GM10248 (cell line): ENCODE results near the gene AVPI1.
A peak's percentile ranks its signal among the peaks of the same experiment; 100 is the strongest.
"Not testable (repeated sequence)": the region's sequence is repeated elsewhere in the genome, so short reads cannot be mapped to it uniquely, and the experiment has no call there.

Experiments used
- CTCF ChIA-PET: fragments of 300-600 bp; sonication (Branson Sonifier 250); formaldehyde crosslinking; extraction: SDS; loops from one replicate; lab custom pipeline; 2021; ENCODE audit warnings: antibody characterized with exemption; lab: Yijun Ruan, JAX
- POLR2A ChIA-PET: fragments of 350-650 bp; sonication (Branson Sonifier 250); formaldehyde crosslinking; extraction: SDS; loops from one replicate; lab custom pipeline; 2020; ENCODE audit warnings: antibody characterized with exemption; lab: Yijun Ruan, JAX
- DNase-seq: peaks from one replicate; pipeline ENCODE4 v3.0.0; 2012; ENCODE audit errors: extremely low spot score
- TF ChIP-seq, protein P1 (sequence below): IDR thresholded peaks from 2 replicates; pipeline ENCODE4 v1.5.1; 2012; ENCODE audit warnings: mild to moderate bottlenecking, low read depth; ENCODE audit errors: extremely low read depth, missing control alignments, control extremely low read depth

The AVPI1 gene

DNA sequence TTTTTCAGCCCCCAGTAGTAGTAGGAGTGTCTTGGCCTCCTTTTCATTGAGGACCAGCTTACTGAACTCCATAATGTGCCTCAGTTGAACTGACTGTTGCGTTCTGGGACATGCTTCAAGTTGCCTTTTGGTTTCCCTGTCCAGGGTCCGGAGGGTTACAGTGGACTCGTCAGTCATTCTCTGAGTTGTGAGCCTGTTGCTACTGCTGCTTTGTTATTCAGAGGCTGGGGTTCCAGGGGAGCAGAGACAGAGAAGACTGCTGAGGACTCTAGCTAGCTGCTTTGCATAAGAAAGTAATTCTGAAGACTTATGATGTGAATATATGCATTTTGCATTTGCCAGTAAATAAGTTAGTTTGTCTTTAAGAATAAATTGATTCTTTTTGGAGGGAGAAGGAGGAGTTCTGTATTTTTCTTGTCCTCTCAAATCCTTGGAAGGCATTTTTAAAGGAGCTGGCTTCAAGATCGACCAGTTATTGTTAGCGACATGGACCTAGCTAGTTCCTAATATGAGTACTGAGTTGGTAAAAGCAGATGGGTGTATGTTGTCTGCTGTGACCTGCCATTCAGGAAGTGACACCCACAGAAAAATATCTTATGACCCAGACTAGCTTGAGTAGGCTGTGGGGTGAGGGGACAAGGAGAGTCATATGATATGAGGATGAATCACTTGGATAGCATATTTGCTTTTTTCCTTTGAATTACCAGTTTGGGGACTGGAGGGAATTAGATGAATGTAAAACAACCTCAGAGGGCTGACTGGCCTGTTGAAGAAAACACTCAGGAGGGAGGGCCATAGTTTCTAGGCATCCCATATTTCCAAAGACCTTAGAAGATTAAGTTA, 38.3 kb downstream of the AVPI1 start:
- ChIA-PET POLR2A (interaction anchor here (1.1 kb wide), 1 partner anchor 38 kb away, joined by 3 read pairs; the partner anchor contains the start of gene AVPI1), CTCF (interaction anchor here (1.1 to 1.2 kb wide), 2 partner anchors 53 to 81 kb away, joined by 3 to 4 read pairs; no protein-coding TSS in a partner anchor)
- peak; percentile 71 for DNase-seq
- TF ChIP-seq, protein P1, sequence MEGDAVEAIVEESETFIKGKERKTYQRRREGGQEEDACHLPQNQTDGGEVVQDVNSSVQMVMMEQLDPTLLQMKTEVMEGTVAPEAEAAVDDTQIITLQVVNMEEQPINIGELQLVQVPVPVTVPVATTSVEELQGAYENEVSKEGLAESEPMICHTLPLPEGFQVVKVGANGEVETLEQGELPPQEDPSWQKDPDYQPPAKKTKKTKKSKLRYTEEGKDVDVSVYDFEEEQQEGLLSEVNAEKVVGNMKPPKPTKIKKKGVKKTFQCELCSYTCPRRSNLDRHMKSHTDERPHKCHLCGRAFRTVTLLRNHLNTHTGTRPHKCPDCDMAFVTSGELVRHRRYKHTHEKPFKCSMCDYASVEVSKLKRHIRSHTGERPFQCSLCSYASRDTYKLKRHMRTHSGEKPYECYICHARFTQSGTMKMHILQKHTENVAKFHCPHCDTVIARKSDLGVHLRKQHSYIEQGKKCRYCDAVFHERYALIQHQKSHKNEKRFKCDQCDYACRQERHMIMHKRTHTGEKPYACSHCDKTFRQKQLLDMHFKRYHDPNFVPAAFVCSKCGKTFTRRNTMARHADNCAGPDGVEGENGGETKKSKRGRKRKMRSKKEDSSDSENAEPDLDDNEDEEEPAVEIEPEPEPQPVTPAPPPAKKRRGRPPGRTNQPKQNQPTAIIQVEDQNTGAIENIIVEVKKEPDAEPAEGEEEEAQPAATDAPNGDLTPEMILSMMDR = no peak

DNA sequence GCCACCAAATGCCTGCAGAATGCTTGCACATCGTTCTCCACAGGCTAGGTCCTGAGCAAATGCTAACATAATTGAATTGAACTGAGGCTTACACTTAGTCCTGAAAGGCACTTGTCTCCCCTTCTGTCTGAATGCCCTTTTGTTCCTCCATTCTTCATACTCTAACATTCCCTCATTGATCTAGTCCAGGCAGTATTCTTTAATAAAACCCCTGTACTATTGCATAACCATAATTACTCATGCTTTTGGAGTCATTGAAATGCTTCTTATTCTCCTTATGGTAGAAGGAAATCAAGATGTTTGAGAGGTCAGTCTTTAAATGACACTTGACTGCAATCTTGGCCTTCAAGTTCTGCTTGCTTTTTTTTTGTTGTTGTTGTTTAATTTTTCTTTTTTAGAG, 39.5 kb downstream of the AVPI1 start:
- ChIA-PET CTCF (interaction anchor here (0.6 to 1.3 kb wide), 2 partner anchors 30 to 183 kb away, joined by 3 read pairs; no protein-coding TSS in a partner anchor), POLR2A (no interaction called here)
- DNase-seq = no peak
- TF ChIP-seq, protein P1 = no peak

DNA sequence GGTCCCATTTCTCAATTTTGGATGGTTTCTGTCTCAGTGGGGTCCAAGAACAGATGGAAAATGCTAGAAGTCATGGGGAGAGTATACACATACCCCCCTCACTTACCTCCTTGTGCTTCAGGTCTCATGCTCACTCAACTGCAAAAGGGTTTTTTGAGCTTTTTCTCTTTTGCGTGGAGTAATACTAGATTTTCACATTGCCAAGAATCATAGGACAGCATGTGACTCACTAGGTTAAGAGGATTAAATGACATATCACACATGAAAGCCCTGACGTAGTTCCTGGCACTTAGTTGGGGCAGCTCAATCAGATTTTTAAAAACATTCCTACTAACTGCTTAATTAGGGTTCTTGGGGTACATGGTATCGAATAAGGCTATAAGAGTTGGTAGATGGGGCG, 42.1 kb downstream of the AVPI1 start:
- DNase-seq = no peak
- CTCF ChIA-PET = interaction anchor here (0.7 to 1.1 kb wide), 2 partner anchors 9 to 18 kb away, joined by 3 read pairs; no protein-coding TSS in a partner anchor
- POLR2A ChIA-PET = no interaction called here
- TF ChIP-seq, protein P1 = no peak

DNA sequence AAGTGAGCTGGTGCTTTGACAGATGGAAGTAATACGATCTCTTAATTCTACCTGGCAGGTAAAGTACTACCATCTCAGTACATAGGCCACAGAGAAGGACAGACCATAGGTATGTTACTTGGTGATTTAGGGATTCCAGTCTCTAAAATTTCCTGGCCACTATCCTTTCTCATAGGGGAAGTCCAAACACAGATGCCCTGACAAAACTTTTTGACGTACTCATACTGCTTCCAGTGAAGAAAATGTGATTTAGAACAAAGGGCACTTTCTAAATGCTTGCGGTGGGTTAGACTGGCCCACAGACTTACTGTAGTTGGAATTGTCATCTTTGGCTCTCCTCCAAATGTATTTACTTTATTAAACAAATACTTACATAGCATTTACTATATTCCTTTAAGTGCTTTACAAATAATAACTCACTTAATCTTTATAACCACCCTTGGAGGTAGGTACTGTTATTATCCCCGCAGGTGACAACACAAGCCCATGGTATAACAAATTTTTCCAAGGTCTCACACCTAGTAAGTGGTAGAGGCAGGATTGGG, 43.5 kb downstream of the AVPI1 start:
- no peak for DNase-seq
- TF ChIP-seq, protein P1 = no peak
- CTCF ChIA-PET = no interaction called here
- POLR2A ChIA-PET = no interaction called here

DNA sequence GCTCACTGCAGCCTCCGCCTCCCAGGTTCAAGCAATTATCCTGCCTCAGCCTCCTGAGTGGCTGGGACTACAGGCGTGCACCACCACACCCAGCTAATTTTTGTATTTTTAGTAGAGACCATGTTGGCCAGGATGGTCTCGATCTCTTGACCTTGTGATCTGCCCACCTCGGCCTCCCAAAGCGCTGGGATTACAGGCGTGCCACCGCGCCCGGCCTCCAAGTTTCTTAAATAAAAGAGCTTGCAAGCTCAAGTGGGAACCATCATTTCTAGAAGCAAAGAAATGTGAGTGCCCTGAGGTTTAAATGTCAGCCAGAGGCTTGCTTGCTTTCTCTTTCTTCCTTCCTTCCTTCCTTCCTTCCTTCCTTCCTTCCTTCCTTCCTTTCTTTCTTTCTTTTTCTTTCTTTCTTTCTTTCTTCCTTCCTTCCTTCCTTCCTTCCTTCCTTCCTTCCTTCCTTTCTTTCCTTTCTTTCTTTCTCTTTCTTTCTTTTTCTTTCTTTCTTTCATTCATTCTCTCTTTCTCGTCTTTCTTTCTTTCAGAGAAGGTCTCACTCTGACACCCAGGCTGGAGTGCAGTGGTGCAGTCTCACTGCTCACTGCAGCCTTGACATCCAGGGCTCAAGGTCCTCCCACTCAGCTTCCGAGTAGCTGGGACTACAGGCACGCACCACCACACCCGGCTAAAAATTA, 44.4 kb downstream of the AVPI1 start:
- POLR2A ChIA-PET = interaction anchor here (1.2 kb wide), 1 partner anchor 44 kb away, joined by 5 read pairs; the partner anchor contains the start of gene AVPI1
- DNase-seq = not testable (repeated sequence)
- CTCF ChIA-PET = interaction anchor here (0.8 to 1.3 kb wide), 2 partner anchors 11 to 27 kb away, joined by 3 read pairs; no protein-coding TSS in a partner anchor

DNA sequence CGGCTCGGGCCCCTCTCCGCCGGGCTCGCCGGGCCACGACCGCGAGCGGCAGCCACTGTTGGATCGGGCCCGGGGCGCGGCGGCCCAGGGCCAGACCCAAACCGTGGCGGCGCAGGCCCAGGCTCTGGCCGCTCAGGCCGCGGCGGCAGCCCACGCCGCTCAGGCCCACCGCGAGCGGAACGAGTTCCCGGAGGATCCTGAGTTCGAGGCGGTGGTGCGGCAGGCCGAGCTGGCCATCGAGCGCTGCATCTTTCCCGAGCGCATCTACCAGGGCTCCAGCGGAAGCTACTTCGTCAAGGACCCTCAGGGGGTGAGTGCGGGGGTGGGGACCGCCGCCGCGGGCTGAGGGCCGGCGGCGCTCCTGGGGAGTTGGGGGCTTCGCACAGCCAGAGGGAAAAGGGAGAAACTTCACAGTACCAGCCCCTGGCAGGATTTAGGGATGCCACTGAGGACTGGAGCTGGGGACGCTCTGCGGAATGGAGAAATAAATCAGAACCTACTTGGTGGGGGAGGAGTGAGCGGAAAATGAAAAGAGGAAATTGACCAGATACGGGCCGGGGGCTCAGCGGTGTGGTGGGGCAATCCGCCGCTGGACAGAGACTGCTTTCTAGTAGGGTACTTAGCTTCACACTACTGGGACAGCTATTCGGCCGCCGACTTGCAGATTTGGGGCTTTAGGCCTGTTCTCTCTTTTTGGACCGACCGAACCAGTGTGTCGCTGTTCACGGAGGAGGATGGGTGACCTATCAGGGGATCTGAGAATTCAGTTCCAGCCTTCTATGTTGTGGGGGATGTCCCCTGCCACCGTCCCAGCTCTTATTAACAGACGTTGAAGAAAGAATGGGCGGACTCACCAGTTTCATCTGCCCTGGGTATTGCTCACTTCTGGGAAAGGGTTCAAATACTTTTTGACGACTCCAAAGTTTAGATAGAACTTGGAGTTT, 45.9 kb downstream of the AVPI1 start:
- TF ChIP-seq, protein P1 = no peak
- CTCF ChIA-PET = interaction anchor here (0.8 to 2.0 kb wide), 6 partner anchors 9 to 107 kb away, joined by 3 to 5 read pairs (median 4); partner anchors contain the start of gene AVPI1
- POLR2A ChIA-PET = interaction anchor here (0.6 to 1.2 kb wide), 2 partner anchors 30 to 46 kb away, joined by 3 to 5 read pairs; partner anchors contain the start of gene AVPI1
- peak; percentile 41 for DNase-seq
